ENCODE data around the gene SMAD5.

DNA sequence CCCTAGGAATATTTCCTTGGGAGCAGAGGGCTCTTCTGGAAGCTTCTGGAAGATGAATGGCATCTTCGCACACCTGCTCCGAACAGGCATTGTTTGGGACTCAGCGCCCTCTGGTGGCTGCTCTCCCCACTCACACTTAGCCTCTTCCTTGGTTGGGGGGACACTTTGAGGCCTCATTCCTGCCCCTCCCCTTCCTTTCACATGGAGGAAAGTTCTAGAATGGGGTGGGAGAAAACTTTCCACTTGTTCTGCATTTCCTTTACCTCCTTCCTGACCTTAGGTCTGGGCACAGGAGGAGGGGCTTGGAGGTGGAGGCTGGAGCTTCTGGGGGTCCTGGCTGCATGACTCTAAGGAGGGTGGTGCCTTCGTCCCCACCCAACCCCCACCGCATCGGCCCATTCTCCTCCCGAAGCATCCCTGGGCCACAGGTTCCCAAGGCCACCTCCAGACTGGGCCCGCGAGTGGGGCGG, 79.6 kb downstream of the SMAD5 start:
- TF ChIP-seq, protein P1, sequence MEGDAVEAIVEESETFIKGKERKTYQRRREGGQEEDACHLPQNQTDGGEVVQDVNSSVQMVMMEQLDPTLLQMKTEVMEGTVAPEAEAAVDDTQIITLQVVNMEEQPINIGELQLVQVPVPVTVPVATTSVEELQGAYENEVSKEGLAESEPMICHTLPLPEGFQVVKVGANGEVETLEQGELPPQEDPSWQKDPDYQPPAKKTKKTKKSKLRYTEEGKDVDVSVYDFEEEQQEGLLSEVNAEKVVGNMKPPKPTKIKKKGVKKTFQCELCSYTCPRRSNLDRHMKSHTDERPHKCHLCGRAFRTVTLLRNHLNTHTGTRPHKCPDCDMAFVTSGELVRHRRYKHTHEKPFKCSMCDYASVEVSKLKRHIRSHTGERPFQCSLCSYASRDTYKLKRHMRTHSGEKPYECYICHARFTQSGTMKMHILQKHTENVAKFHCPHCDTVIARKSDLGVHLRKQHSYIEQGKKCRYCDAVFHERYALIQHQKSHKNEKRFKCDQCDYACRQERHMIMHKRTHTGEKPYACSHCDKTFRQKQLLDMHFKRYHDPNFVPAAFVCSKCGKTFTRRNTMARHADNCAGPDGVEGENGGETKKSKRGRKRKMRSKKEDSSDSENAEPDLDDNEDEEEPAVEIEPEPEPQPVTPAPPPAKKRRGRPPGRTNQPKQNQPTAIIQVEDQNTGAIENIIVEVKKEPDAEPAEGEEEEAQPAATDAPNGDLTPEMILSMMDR (IDR thresholded peaks at IDR 0.05) = peak; percentile 95
- TF ChIP-seq EZH2 (IDR thresholded peaks at IDR 0.05) (no peak), EZH2phosphoT487 (IDR thresholded peaks at IDR 0.05) (no peak)

Data from neural progenitor cell (in vitro differentiated cells).